Neuronal stem cell (in vitro differentiated cells): ENCODE measurements around the gene THAP8.

Source experiments
- DNase-seq: peaks from one replicate; pipeline ENCODE4 v3.0.0-alpha.2; 2013; ENCODE audit warnings: low spot score
- H2AFZ ChIP-seq: one replicate; pipeline ENCODE4 v1.6.1; 2013; ENCODE audit warnings: mild to moderate bottlenecking, low read length, inconsistent platforms
- H2AK5ac ChIP-seq: 2 replicates; pipeline ENCODE4 v1.6.1; 2013; ENCODE audit warnings: low read depth, mild to moderate bottlenecking, inconsistent platforms, low read length, moderate library complexity, mixed read lengths
- H2BK120ac ChIP-seq: 2 replicates; pipeline ENCODE4 v1.6.1; 2013; ENCODE audit warnings: low read depth, mild to moderate bottlenecking, inconsistent platforms, low read length, moderate library complexity, mixed read lengths
- H2BK12ac ChIP-seq: one replicate; pipeline ENCODE4 v1.6.1; 2013; ENCODE audit warnings: low read length, inconsistent platforms
- H2BK15ac ChIP-seq: 2 replicates; pipeline ENCODE4 v1.6.1; 2013; ENCODE audit warnings: mild to moderate bottlenecking, low read length, inconsistent platforms, mixed read lengths
- H2BK5ac ChIP-seq: one replicate; pipeline ENCODE4 v1.6.1; 2013; ENCODE audit warnings: inconsistent platforms, mild to moderate bottlenecking, low read length, moderate library complexity
- H3K14ac ChIP-seq: one replicate; pipeline ENCODE4 v1.6.1; 2013; ENCODE audit warnings: low read length, inconsistent platforms
- H3K18ac ChIP-seq: 2 replicates; pipeline ENCODE4 v1.6.1; 2013; ENCODE audit warnings: low read length, inconsistent platforms
- H3K23ac ChIP-seq: 2 replicates; pipeline ENCODE4 v1.6.1; 2013; ENCODE audit warnings: low read depth, mild to moderate bottlenecking, mixed read lengths, low read length, inconsistent platforms; ENCODE audit not compliant: poor library complexity
- H3K27ac ChIP-seq: replicated peaks from 3 replicates; pipeline ENCODE4 v1.5.1; 2013; ENCODE audit warnings: low read length, inconsistent platforms
- H3K27me3 ChIP-seq, 3 experiments: 2 replicates each; pipeline ENCODE4 v1.6.1; 2013; ENCODE audit warnings: low read length in 3 of 3, mild to moderate bottlenecking in 2 of 3, inconsistent platforms in 1 of 3, low read depth in 1 of 3, mixed read lengths in 1 of 3, moderate library complexity in 1 of 3; ENCODE audit not compliant: control insufficient read depth in 3 of 3, insufficient read depth in 3 of 3
- H3K36me3 ChIP-seq, 2 donors: replicated peaks in 1 of 2; 2 replicates each; pipeline ENCODE4 v1.6.1; 2013; ENCODE audit warnings: low read length in 2 of 2; ENCODE audit not compliant: control insufficient read depth in 2 of 2, insufficient read depth in 2 of 2
- H3K4ac ChIP-seq: 2 replicates; pipeline ENCODE4 v1.6.1; 2013; ENCODE audit warnings: inconsistent platforms, mild to moderate bottlenecking, low read length, moderate library complexity
- H3K4me1 ChIP-seq, 2 donors: 1 replicate in 1 of 2; 2 replicates in 1 of 2; pipeline ENCODE4 v1.6.1; 2013; ENCODE audit warnings: low read length in 2 of 2, low read depth in 1 of 2; ENCODE audit not compliant: control insufficient read depth in 2 of 2, insufficient read depth in 1 of 2
- H3K4me2 ChIP-seq: one replicate; pipeline ENCODE4 v1.6.1; 2013; ENCODE audit warnings: mild to moderate bottlenecking, low read length, inconsistent platforms; ENCODE audit not compliant: insufficient read depth, poor library complexity, severe bottlenecking
- H3K4me3 ChIP-seq, 2 donors: 2 replicates each; pipeline ENCODE4 v1.5.1; 2013; ENCODE audit warnings: low read length in 2 of 2, mild to moderate bottlenecking in 2 of 2, inconsistent platforms in 1 of 2, moderate library complexity in 1 of 2
- H3K79me1 ChIP-seq: one replicate; pipeline ENCODE4 v1.6.1; 2013; ENCODE audit warnings: low read depth, mild to moderate bottlenecking, inconsistent platforms, low read length, moderate library complexity
- H3K9ac ChIP-seq: one replicate; pipeline ENCODE4 v1.6.1; 2013; ENCODE audit warnings: mild to moderate bottlenecking, low read depth, low read length, inconsistent platforms; ENCODE audit not compliant: poor library complexity
- H3K9me3 ChIP-seq, 2 donors: replicated peaks in 1 of 2; 2 replicates each; pipeline versions ENCODE3 to v1.6.1; 2013; ENCODE audit warnings: low read length in 2 of 2, mild to moderate bottlenecking in 2 of 2, inconsistent platforms in 1 of 2, low read depth in 1 of 2, mixed read lengths in 1 of 2, moderate library complexity in 1 of 2; ENCODE audit not compliant: control insufficient read depth in 2 of 2, insufficient read depth in 1 of 2
- H4K8ac ChIP-seq: one replicate; pipeline ENCODE4 v1.6.1; 2013; ENCODE audit warnings: low read depth, mild to moderate bottlenecking, inconsistent platforms, low read length, moderate library complexity
- H4K91ac ChIP-seq: one replicate; pipeline ENCODE4 v1.6.1; 2013; ENCODE audit warnings: low read length, low read depth, mild to moderate bottlenecking, inconsistent platforms; ENCODE audit not compliant: poor library complexity
- WGBS, 2 donors: extraction: QIAGEN DNeasy Blood & Tissue Kit; methylation state at CpG; one replicate each; pipeline ENCODE4 v1.1.7; 2013; ENCODE audit warnings: missing lambda C conversion rate in 2 of 2, mixed read lengths in 1 of 2; ENCODE audit not compliant: insufficient read length in 2 of 2, insufficient replicate concordance in 1 of 2; ENCODE audit errors: extremely low coverage in 2 of 2; 5-methylcytosine and 5-hydroxymethylcytosine counted together

Gene THAP8

GRCh38 chr19:35986664-35987570 lies 67.2 kb downstream of the THAP8 start:
- WGBS, 2 donors, result no CpG with 5 or more reads among the region's 54 CpGs
- Histone ChIP-seq H3K9me3 (peaks cover 0 to 2% of the 10 kb centered on the region in 2 donors), H3K79me1 (no peaks in the 10 kb centered on the region), H4K91ac (no peak overlapping the region), H2AK5ac (peak overlapping the region; percentile 4), H2BK5ac (no peak overlapping the region), H3K18ac (peak overlapping the region; percentile 60), H3K23ac (no peak overlapping the region), H3K4me2 (peak overlapping the region; percentile 78), H2BK12ac (no peak overlapping the region), H3K4ac (no peak overlapping the region), H2BK15ac (no peak overlapping the region), H2BK120ac (no peak overlapping the region), H3K27me3 (peaks cover 0 to 56% (median 21%) of the 10 kb centered on the region in 3 experiments), H2AFZ (peak overlapping the region; percentile 90), H3K4me3 (peak overlapping the region; percentile 13 to 72), H4K8ac (no peak overlapping the region), H3K14ac (no peak overlapping the region), H3K4me1 (peaks cover 0 to 8% of the 10 kb centered on the region in 2 donors), H3K36me3 (no peaks in the 10 kb centered on the region), H3K27ac (no peak overlapping the region), H3K9ac (peak overlapping the region; percentile 16)
- DNase-seq, result no peak

DNA sequence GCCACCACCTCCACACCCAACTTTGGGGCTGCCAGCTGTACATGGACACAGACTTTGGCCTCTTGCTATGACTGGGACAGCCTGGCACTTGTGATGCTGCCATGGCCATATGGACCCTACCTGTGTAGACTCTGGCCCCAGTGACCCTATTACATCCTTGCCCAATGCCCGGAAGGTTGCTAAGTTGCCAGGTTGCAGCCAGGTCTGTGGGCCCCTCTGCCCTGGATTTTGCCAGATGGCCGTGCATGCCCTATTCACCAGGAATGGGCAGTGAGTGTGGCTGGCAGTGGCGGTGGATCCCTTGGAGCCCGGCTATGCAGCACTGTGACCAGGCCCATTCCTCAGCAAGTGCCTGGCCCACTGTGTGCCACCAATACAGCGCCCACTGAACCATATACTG lies 68.0 kb downstream of the THAP8 start:
- Histone ChIP-seq H3K4me3 (peak overlapping the region in 1 of 2 donors; percentile 63), H3K14ac (no peak overlapping the region), H2AFZ (no peak overlapping the region), H3K9me3 (peaks cover 0 to 2% of the 10 kb centered on the region in 2 donors), H2BK12ac (no peak overlapping the region), H3K27me3 (peaks cover 0 to 56% (median 21%) of the 10 kb centered on the region in 3 experiments), H3K4me2 (no peak overlapping the region), H2BK15ac (no peak overlapping the region), H3K36me3 (no peaks in the 10 kb centered on the region), H3K9ac (no peak overlapping the region), H4K91ac (no peak overlapping the region), H3K4ac (no peak overlapping the region), H3K27ac (no peak overlapping the region), H3K4me1 (peaks cover 0 to 8% of the 10 kb centered on the region in 2 donors), H3K18ac (peak overlapping the region; percentile 85), H2BK5ac (no peak overlapping the region), H3K79me1 (no peaks in the 10 kb centered on the region), H2BK120ac (no peak overlapping the region), H4K8ac (no peak overlapping the region), H3K23ac (peak overlapping the region; percentile 4), H2AK5ac (peak overlapping the region; percentile 4)
- no peak for DNase-seq
- no CpG with 5 or more reads among the region's 5 CpGs for WGBS, 2 donors
